Kidney capillary endothelial cell (primary cell): ENCODE data around the gene MAP4K2.
"Not testable (repeated sequence)": the region's sequence is repeated elsewhere in the genome, so short reads cannot be mapped to it uniquely, and the experiment has no call there.

Experiments used
- DNase-seq: peaks from one replicate; pipeline ENCODE4 v3.0.0-alpha.2; 2018; ENCODE audit warnings: low spot score

Gene MAP4K2

DNA sequence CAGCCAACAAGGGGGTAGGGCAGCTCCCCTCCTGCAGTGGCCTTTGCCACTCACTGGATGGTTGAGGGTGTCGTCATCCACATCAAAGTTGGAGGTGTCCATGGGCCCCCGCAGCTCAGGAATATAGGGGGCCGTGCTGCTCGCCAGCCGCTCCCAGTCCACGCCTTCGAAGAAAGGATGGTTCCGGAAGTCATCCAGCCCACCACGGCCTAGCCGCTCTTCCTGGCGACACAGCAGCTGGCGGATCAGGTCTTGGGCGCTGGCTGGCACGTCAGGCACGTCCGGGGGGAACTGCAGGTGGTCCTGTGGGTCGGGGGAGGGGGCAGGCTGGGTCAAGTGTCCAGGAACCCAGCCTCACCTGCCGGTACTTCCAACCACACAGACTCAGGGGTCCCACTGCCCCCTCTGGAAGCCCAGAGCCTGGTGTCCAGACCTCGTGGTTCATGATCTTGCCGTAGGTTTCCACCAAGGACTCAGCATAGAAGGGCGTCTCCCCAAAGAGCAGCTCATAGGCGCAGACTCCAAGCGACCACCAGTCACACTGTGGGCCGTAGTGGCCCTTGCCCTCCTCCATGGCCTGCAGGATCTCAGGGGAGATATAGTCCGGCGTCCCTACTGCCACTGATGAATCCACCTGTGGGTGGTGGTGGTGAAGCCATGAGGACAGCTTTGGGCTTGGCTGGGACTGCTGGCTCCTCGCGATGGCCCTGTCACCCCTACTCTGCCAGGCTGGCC, 35.8 kb upstream of the MAP4K2 start:
- no peak for DNase-seq

DNA sequence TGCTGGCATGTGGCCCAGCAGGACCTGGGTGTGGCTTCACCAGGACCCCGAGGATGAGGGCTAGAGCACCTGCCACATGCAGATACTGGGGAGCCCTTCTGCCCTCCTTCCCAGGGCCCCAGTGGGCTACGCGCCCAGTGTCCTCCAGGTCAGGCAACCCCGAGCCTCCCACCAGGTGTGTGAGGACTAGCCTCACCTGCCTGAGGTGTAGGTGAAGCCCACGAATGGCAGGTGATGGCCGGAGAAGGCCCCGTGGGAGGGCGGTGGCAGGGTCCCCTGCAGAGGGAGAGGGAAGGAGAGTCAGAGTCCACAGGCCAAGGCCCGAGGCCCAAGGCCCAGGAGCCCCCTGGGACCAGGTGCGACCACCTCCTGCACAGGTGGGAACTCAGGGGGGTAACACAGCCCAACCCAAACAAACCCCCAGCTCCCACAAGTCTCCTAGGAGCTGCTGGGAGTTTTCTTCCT, 34.9 kb upstream of the MAP4K2 start:
- DNase-seq = no peak

DNA sequence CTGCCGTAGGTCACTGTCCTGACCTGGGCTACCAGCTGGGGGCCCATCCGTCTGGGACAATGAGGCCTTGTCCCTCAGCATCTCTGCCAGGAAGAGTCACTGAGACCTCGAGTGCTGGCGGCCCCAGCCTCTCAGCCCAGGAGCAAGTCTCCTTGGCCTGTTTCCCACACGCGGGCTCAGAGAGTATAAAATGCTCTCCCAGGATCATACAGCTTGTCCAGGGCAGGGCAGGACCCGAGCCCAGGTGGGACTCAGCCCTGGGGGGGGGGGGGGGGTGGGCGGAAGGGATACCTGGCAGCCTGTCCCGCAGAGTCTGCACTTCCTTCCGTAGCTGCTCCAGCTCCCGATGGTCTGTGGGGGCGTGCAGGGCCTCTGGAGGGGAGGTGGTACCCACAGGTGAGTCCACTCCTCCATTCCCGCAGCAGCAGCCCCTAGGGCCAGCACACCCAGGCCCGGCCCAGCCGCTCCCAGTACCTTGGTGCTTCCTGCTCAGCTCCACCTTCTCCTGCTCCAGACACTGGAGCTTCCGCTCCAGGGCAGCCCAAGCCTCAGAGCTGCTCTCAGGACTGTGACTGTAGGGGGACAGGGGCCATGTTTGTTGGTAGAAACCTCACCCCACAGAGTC, 33.5 kb upstream of the MAP4K2 start:
- no peak for DNase-seq

DNA sequence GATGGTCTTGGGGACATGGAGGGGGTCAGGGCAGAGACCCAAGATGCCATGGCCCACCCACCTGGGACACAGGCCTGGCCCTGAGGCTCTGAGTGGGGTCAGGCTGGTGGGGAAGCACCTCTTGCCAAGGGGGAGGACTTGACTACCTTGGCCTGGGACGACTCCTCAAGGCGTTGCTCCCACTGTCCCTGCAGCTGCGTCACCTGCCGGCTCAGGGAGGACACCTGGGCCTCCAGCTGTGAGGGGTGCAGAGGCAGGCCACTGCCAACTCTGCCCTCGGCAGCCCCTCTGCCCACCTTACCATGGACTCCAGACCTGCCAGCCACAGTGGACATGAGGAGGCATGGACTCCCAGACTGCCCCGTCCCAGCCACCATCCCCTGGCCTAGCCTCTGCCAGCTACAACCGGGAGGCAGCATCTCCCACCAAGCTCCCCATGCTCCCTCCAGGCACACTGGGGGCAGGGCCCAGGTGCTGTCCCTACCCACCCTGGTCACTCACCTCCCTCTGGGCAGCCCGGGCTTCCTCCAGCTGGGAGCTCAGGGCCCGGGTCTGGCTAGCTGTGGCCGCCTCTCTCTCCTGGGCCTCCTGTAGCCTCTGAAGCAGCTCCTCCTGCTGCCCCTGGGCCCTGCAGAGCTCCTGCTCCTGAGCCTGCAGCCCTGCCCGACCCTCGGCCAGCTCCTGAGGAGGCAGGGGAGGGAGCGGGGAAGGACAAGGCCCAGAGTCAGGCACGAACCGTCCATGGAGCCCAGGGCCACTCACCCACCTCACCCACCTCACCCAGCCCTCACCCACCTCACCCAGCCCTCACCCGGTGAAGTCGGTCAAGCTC, 32.8 kb upstream of the MAP4K2 start:
- no peak for DNase-seq

DNA sequence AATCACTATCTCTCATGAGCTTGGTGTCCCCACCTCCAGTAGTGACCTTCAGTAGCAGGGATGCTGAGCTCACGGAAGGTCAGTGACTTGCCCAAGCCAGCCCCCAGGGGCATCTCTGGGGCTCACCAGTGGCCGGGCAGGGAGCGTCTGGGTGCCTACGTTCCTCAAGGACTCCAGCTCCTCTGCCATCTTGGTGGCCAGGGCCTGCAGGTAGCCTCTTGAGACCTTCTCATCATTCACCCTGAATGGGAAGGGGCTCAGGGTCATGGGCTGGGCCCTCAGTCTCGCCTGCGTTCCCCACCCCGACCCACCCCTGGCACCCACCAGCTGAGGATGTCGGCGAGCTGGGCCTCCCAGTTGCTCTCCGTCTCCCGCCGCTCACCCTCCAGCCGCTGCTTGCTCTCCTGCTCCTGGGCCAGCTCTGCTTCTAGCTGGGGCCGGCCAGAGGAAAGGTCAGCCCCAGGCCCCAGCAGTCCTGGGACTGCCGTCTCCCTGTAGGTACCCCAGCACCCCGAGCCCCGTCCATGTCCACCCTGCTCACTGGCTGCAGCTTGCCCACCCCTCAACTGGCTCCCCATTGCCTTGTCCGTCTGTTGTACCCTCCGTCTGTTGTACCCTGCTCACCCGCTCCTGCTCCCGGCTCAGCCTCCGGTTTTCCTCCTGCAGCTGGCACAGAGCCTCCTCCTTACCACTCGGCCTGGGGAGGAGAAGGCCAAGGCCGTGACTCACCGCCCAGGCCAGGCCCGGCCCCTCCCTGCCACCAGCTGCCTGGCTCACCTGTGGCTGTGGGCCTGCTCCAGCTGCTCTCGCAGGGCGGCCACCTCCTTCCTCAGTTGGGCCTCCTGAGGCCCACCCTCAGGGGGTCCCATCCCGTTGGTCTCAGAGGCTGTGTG, 32.0 kb upstream of the MAP4K2 start:
- no peak for DNase-seq

DNA sequence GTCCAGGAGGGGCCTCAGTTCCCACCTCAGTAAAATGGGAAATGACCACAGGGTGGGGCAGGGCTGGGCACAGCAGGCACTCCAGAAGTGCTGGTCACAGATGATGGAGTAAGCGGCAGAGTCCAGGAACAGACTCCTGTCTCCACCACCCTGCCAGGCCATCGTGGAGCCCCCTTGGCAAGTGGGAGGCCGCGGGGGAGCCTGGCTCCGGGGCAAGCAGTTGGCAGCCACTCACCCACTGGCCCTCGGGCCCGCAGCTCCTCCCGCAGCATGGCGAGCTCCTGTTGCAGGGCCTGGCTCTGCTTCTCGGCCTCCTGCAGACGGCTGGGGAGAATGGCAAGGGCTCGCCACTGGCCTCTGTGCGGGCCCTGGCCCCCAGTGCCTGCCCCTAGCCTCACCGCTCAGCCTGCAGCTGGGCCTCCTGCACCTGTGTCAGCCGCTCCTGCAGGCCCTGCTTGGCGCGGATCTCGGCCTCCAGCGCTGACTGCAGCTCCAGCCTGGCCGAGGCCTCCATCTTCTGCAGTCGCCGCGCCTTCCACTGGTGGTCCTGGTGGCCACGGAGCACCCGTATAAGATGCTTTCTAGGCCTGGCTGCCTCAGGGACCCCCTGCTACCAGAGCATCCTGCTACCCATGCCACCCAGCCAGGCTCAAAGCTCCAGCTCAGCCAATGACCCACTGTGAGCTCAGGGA, 31.2 kb upstream of the MAP4K2 start:
- DNase-seq = no peak

DNA sequence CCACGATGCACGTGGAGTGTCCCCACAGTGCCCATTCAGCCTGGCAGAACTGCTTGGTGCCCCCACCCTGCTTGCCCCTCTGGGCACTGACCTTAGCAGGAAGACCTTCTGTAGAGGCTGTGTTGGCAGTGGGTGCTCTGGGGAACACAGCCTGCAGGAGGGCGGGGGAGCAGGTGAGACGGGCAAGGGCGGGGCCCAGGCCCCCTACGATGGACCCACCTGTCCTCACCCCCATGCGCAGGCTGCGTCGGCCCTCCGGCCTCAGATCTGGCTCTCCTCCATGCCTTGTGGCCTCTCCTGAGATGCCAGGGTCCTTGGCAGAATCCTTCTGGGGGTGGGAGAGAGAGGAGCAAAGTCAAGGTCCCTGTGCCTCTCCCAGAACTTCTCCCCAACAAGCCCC, 30.5 kb upstream of the MAP4K2 start:
- DNase-seq = no peak

DNA sequence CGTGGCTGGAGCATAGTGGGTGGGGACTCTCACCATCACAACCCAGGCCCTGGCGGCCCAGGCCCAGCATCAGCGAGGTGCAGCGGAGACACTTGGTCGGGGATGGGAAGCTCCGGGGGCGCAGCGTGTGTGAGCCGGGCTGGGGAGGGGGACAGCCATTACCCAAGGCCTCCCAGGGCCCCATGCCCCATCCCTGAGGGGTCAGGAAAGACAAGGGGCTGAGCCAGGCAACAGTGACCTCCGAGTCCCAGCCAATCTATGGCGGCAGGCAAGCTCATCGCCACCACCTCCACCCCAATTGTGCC, 30.1 kb upstream of the MAP4K2 start:
- no peak for DNase-seq

DNA sequence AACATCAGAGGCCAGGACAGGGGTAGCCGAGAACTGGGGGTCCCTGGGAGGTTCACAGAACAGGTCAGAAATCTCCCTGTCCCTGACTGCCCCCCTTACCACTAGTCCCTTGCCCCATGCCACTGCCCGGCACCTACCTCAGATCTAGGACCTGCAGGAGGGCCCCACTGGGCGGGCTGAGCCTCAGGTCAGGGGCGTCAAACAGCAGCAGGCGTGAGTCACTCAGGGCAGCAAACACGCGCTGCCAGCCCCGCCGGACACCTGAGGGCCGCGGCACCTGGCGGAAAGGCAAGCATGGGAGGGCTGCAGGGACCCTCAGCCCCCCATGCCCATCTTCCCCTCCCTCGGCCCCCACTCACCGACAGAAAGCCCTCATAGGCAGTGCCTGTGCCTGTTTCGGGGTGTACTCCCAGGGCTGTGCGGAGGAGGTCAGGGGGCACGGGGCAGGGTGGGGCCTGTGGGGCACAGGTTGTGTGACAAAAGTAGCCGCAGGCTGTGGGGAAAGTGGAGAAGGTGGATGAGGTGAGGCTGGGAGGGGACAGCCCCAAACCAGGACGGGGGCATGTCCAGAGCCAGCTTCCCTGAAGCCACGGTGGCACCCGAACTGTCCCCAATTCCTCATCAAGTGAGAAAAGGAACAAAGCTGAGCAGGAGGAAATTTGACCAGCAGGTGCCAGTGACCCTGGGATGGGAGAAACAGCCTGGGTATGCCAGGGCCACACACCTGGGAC, 29.6 kb upstream of the MAP4K2 start:
- DNase-seq = no peak

DNA sequence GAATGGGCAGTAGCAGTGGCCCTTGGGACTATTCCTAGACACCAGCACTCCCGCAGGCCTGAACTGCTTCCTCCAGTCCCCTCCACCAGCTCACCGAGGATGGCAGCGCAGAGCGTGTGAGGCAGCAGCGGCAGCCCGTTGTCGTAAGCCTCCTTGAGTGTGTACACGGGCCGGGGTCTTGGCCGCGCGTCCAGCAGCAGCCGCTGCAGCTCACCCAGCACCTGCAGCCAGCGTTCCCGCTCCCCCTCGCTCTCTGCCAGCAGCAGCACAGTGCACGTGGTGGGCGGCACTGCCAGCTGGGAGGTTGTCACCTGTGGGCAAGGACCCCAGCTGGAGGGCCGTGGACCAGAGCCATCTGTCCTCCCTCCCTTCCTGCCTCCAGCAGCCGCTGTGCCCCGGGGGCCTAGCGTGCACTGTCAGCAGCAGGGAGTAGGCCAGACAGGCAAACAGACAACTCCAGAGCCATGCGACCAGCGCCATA, 28.4 kb upstream of the MAP4K2 start:
- no peak for DNase-seq

DNA sequence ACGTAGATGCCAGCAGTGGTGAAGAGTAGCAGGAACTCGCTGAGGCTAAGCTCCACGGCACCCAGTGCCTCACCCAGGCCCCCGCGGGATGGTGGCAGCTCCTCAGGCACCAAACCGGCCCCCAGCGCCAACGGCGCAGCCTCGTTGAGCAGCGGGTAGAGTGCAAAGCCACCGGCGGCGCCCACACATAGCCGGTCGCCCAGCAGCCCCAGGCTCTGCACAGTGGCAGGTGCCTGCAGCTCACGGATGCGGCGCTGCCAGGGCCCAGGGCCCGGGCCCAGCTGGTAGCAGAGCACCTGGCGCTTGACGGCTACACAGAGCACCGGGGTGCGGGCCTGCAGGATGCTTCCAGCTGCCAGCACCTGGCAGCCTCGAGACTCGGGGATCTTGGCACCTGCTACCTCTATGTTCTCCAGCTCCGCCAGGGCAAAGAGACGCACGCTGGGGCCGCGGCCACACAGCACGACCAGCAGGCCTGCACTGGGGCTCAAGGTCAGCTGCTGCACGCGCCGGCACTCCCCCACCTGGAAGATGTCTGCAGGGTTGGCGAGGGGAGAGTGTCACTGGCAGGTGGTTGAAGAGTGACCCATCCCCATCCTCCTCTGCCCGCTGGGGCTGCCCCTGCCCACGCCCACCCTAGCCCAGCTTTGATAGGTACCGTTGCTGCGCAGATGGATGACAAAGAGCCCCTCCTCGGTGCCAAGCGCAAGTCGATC, 26.7 kb upstream of the MAP4K2 start:
- no peak for DNase-seq

DNA sequence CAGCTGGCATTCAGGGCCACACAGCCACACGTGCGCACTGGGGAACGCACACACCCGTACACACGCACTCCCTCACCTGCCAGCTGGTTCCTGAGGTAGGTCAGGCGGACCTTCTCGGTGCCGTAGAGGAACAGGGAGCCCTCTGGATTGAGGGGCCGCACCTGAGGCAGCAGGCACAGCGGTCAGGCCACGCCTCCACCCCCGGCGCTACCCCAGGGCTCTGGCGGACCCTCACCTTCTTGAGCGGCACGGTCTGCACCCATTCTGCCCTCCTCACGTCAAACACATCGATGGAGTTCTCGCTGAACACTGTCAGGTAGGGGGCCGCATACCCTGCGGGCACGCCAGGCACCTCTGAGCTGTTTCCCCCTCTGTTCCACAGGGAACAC, 24.4 kb upstream of the MAP4K2 start:
- no peak for DNase-seq

DNA sequence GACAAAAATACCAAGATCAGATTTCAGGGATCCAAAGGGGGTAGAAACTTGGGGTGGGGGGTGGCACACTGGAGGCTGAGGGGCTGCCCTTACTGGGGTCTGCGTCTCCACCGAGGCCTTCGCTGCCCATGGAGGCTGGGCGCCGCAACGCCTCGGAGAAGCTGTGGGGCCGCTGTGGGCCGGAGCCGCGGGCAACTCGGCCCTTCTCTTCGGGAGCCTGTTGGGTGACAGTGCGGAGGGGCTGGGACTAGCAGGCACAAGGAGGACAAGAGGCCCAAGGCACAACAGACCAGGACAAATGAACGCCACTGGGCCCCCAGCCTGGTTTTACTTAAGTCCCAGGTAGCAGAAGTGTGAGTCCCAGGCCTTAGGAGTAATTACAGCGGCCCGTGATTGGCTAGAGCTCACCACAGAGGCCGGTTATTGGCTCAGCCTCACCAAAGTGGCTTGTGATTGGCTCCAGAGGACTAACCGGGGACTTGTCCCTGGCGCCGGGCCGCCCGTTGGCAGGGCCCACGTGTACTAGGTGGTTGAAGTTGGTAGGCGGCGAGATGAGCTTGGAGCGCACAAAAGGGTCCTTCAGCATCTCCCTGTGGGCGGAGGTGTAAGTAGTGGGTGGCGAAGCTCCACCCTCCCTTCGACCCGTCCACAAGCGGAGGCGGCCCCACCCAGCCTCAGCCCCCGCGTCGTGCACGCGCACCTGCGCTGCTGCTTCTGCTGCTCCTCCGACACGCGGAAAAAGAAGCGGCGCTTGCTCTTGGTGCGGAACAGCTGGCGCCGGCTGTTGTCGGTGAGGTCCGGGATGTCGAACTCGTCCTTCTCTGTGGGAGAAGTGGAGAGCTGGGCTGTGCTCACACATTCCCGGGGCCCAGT, 23.8 kb upstream of the MAP4K2 start:
- DNase-seq = no peak

DNA sequence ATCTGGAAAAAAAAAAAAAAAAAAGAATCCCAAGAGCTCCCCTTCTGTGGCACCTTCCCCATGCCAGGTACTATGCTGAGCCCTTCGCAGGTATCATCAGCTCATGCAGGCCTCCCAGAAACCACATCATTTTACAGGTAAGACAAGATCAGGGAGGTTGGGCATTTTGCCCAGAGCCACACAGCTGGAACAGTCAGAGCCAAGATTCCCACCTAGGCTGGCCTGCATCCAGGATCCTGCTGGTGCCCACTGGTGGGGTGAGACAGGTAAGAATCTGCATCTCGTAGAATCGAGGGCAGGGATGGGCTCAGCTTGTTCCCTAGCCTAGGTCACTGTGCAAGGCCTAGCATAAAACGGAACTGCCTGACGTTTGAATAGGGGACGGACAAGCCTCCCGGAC, 23.0 kb upstream of the MAP4K2 start:
- DNase-seq = no peak

DNA sequence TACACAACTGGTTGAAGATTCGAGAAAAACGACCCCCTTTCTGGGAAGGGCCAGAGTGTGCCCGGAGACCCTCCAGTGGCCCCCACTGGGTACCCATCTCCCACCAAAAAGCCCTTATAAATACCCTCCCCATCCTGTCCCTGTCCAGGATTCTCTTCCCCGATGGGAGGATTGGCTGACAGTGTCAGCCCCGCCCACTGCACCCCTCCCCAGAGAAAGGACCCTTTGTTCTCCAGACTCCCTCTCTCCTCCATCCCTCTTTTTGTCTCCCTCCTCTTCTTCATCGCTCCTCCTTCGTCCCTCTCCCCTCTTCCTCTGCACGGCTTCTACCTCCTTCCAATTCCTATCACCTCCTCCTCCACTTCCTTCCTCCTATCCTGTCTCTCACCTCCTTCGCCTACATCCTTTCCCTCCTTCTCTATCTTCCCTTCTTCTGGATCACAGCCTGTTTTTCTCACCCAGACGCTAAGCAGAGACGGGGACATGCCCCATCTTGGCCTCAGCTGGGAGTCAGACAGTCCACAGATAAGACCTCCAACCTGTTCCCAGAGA, 20.6 kb upstream of the MAP4K2 start:
- DNase-seq = no peak

DNA sequence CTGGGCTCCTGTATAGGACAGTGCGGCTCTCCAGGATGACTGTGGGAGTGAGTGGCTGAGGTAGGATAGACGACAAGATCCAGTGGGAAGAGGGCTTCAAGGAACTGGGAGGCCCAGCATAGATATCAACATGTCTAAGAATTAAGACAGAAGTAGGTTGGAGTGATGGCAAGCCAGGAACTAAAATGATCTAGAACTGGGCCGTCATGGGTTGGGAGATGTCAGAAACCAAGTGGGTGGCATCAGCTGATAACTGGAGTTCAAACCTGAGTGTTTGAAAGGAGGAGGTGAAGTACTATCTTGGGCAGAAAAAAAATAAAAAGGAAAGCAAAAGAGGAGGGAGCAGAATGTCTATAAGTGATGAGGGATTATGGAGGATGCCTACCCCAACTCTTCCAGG, 14.5 kb upstream of the MAP4K2 start:
- DNase-seq = no peak

DNA sequence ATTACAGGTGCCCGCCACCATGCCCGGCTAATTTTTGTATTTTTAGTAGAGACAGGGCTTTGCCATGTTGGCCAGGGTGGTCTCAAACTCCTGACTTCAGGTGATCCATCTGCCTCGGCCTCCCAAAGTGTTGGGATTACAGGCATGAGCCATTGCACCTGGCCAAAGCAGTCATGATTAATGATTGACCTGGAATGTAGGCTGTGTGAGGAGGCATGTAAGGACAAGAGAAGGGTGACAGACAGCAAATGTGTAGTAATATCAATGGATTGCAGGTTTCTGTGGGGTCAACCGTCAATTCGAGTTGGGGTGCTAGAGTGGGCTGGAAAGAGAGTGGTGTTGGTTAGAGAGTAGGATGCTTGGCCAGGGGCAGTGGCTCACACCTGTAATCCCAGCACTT, 12.4 kb upstream of the MAP4K2 start:
- not testable (repeated sequence) for DNase-seq

DNA sequence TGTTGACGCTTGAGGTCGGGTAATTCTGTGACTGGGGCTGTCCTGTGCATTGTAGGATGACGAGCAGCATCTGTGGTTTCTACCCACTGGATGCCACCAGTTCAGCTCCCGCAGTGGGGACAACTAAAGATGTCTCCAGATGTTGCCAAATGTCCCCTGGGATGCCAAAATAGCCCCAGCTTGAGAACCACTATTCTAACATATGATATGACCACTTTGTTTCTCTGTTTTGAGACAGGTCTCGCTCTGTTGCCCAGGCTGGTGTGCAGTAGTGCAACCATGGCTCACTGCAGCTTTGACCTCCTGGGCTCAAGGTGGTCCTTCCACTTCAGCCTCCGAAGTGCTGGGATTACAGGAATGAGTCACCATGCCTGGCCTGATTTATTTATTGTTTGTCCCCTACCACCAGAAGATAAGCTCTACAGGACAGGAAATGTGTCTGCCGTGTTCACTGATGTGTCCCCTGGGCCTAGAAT, 11.7 kb upstream of the MAP4K2 start:
- DNase-seq = no peak

DNA sequence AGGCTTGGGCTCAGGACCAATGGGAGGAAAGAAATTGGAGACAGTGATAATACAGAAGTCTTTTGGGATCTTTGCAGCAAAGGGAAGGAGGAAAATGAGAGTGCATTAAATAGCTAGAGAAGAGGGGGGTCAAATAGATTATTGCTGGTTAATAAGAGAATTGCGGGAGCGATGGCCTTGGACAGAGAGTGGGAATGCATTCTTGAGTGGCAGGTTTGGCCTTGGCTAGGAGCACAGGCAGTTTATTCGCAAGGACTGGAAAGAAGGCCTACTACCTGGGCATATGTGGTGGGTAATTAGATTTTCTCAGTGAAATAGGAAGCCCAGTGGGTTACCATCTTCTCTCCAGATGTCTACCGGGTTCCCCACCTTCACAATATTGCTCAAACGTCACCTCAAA, 10.8 kb upstream of the MAP4K2 start:
- no peak for DNase-seq
